GM21360 (cell line): Measurements from ENCODE around the gene CAPN7.
"Not testable (repeated sequence)": the region's sequence is repeated elsewhere in the genome, so short reads cannot be mapped to it uniquely, and the experiment has no call there.

Experiments used
- ATAC-seq: cut with Tn5 transposase; IDR thresholded peaks from one replicate; pipeline ENCODE4 v1.9.1; 2021; ENCODE audit warnings: mild to moderate bottlenecking, moderate library complexity; ENCODE audit not compliant: unreplicated experiment

CAPN7 gene

GRCh38 chr3:15205934-15206661, at the start of gene CAPN7:
Gene CAPN7, plus strand, starts transcription at chr3:15206246. Its CDS starts 250 bp downstream, at chr3:15206496.
- ATAC-seq: peak; percentile 80

- no peak for ATAC-seq
These were observed 48.6 kb upstream of the CAPN7 start for GRCh38 chr3:15157441-15157840.

GRCh38 chr3:15159501-15160136, 46.4 kb upstream of the CAPN7 start:
- no peak for ATAC-seq

GRCh38 chr3:15160662-15161061, 45.4 kb upstream of the CAPN7 start:
- no peak for ATAC-seq

GRCh38 chr3:15161133-15161532, 44.9 kb upstream of the CAPN7 start:
- no peak for ATAC-seq

GRCh38 chr3:15163656-15164055, 42.4 kb upstream of the CAPN7 start:
- ATAC-seq: not testable (repeated sequence)

- no peak for ATAC-seq
These were observed 41.7 kb upstream of the CAPN7 start for GRCh38 chr3:15164340-15164739.

GRCh38 chr3:15165061-15165460, 41.0 kb upstream of the CAPN7 start:
- no peak for ATAC-seq

GRCh38 chr3:15166391-15166790, 39.7 kb upstream of the CAPN7 start:
- ATAC-seq: not testable (repeated sequence)

- ATAC-seq: peak; percentile 70
These were observed 35.0 kb upstream of the CAPN7 start for GRCh38 chr3:15171096-15171495.

- ATAC-seq: no peak
These were observed 33.2 kb upstream of the CAPN7 start for GRCh38 chr3:15172806-15173205.

- ATAC-seq: no peak
These were observed 31.1 kb upstream of the CAPN7 start for GRCh38 chr3:15174953-15175352.

GRCh38 chr3:15175605-15176004, 30.4 kb upstream of the CAPN7 start:
- no peak for ATAC-seq

- ATAC-seq: peak; percentile 66
These were observed 25.9 kb upstream of the CAPN7 start for GRCh38 chr3:15180042-15180611.

- ATAC-seq: no peak
These were observed 24.5 kb upstream of the CAPN7 start for GRCh38 chr3:15181511-15181910.

GRCh38 chr3:15181963-15182362, 24.1 kb upstream of the CAPN7 start:
- no peak for ATAC-seq

GRCh38 chr3:15183011-15183410, 23.0 kb upstream of the CAPN7 start:
- no peak for ATAC-seq

- no peak for ATAC-seq
These were observed 20.6 kb upstream of the CAPN7 start for GRCh38 chr3:15185404-15185803.

- ATAC-seq: no peak
These were observed 20.0 kb upstream of the CAPN7 start for GRCh38 chr3:15186101-15186476.

GRCh38 chr3:15186477-15187164, 19.4 kb upstream of the CAPN7 start:
- not testable (repeated sequence) for ATAC-seq

GRCh38 chr3:15197340-15198029, 8.6 kb upstream of the CAPN7 start:
- no peak for ATAC-seq
